Tibial nerve (tissue), 4 donors: Measurements from ENCODE around the gene ZC3H6. TPM values are rescaled to one million over a fixed set of nuclear protein-coding genes. Genes with fewer than 3 reads are reported as not detected.

Experiments used
- DNase-seq, 2 donors: peaks; one replicate each; pipeline ENCODE4 v3.0.0-alpha.2; 2019; ENCODE audit warnings: low spot score in 2 of 2
- H3K27ac ChIP-seq, 4 donors: fragments of 200-600 bp; sonication (generic) in 3 of 4; one replicate each; pipeline ENCODE4 v1.5.1; 2017 to 2019; ENCODE audit warnings: mild to moderate bottlenecking in 1 of 4
- H3K27me3 ChIP-seq, 2 donors: fragments of 200-600 bp; sonication (generic) in 1 of 2; one replicate each; pipeline versions ENCODE4 v1.5.1 to v1.6.0; 2017 to 2019
- H3K36me3 ChIP-seq, 3 donors: fragments of 200-600 bp; sonication (generic); one replicate each; pipeline ENCODE4 v1.5.1; 2018 to 2019
- H3K4me1 ChIP-seq, 4 donors: fragments of 200-600 bp; sonication (generic) in 3 of 4; one replicate each; pipeline ENCODE4 v1.5.1; 2017 to 2019
- H3K4me3 ChIP-seq, 4 donors: fragments of 200-600 bp; sonication (generic) in 3 of 4; one replicate each; pipeline ENCODE4 v1.5.1; 2017 to 2019; ENCODE audit warnings: mild to moderate bottlenecking in 1 of 4, moderate library complexity in 1 of 4
- H3K9me3 ChIP-seq, 4 donors: fragments of 200-600 bp; sonication (generic) in 3 of 4; one replicate each; pipeline ENCODE4 v1.5.1; 2017 to 2019
- EP300 ChIP-seq, 2 donors: sonication (generic); formaldehyde crosslinking; IDR thresholded peaks; one replicate each; pipeline ENCODE4 v1.6.1; 2017; ENCODE audit warnings: antibody characterized with exemption in 2 of 2, mild to moderate bottlenecking in 1 of 2
- POLR2A ChIP-seq, 2 donors: fragments of 450-650 bp; IDR thresholded peaks; one replicate each; pipeline ENCODE4 v1.6.1; 2017; ENCODE audit warnings: antibody characterized with exemption in 2 of 2, mild to moderate bottlenecking in 2 of 2, moderate library complexity in 2 of 2
- whole genome bisulfite sequencing, 2 donors: methylation state at CpG; one replicate each; pipeline ENCODE4 v1.1.5; 2018; 5-methylcytosine and 5-hydroxymethylcytosine counted together
- total RNA-seq, 4 donors: library from RNA; depleted of rRNA; stranded (reverse); fragments of >200 nt; gene quantifications; one replicate each; pipeline ENCODE4 v1.1.0, GENCODE V29; 2016
- TF ChIP-seq, protein P1 (sequence below), 5 experiments: fragments of 200-600 bp in 3 of 5; fragments of 450-650 bp in 2 of 5; sonication (generic) in 3 of 5; IDR thresholded peaks; one replicate each; pipeline ENCODE4 v1.5.1; 2016 to 2019; ENCODE audit warnings: antibody characterized with exemption in 5 of 5, mild to moderate bottlenecking in 3 of 5, moderate library complexity in 2 of 5

The ZC3H6 gene
- total RNA-seq, 4 donors from 2014 or later: 12.0 to 19.9 (median 15.3) TPM

DNA sequence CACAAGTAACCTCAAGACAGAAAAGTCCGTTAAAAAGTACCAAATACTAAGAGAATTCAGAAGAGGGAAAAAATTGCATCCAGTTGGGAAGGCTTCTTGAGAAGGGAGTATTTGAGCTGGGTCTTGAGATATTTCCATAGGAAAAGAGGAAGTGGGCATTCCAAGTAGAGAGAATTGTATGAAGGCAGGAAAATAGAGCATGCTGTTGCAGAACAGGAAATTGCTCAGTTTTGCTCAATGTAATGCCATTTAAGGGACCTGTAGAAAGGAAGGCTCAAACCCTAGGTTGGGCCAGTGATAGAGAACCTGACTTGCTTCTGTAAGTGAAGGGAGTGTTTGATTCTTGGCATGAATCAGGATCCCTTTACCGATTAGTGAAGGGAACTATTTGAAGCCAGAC lies 19.5 kb upstream of the ZC3H6 start:
- H3K4me3 ChIP-seq: no peak overlapping the region
- 81 to 86% methylated on average over 2 of the region's 2 CpGs for WGBS, 2 donors
- DNase-seq: no peak
- H3K27me3 ChIP-seq: no peaks in the 10 kb centered on the region
- H3K9me3 ChIP-seq: no peaks in the 10 kb centered on the region
- peaks cover 0 to 18% (median 2%) of the 10 kb centered on the region in 4 donors for H3K4me1 ChIP-seq
- TF ChIP-seq POLR2A (IDR thresholded peaks at IDR 0.05) (no peak), EP300 (IDR thresholded peaks at IDR 0.05) (no peak)
- TF ChIP-seq, protein P1, sequence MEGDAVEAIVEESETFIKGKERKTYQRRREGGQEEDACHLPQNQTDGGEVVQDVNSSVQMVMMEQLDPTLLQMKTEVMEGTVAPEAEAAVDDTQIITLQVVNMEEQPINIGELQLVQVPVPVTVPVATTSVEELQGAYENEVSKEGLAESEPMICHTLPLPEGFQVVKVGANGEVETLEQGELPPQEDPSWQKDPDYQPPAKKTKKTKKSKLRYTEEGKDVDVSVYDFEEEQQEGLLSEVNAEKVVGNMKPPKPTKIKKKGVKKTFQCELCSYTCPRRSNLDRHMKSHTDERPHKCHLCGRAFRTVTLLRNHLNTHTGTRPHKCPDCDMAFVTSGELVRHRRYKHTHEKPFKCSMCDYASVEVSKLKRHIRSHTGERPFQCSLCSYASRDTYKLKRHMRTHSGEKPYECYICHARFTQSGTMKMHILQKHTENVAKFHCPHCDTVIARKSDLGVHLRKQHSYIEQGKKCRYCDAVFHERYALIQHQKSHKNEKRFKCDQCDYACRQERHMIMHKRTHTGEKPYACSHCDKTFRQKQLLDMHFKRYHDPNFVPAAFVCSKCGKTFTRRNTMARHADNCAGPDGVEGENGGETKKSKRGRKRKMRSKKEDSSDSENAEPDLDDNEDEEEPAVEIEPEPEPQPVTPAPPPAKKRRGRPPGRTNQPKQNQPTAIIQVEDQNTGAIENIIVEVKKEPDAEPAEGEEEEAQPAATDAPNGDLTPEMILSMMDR (IDR thresholded peaks at IDR 0.05): no peak
- H3K36me3 ChIP-seq: no peaks in the 10 kb centered on the region
- no peak overlapping the region for H3K27ac ChIP-seq

DNA sequence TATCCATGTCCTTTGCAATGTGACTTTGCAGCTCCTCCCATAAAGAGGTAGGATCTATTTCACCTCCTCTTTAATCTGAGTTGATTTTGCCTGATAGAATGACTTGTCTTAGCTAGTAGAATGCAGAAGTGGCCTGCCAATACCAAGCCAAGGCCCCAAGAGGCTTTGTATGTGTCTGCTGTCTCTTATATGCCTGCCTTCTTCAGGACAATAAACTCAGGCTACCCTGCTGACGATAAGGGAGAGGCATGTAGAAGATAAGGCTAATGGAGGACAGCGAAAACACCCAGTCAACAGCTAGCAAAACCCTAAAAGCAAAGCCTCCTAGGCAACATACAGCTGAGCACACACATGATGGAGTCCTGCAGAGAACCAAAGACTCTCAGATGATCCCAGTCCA lies 18.7 kb upstream of the ZC3H6 start:
- WGBS, 2 donors: 74 to 90% methylated on average over 2 of the region's 2 CpGs
- TF ChIP-seq POLR2A (IDR thresholded peaks at IDR 0.05): no peak
- TF ChIP-seq EP300 (IDR thresholded peaks at IDR 0.05): no peak
- TF ChIP-seq, protein P1 (IDR thresholded peaks at IDR 0.05): no peak
- Histone ChIP-seq H3K36me3 (no peaks in the 10 kb centered on the region), H3K27ac (no peak overlapping the region), H3K4me3 (no peak overlapping the region), H3K4me1 (peaks cover 0 to 18% (median 2%) of the 10 kb centered on the region in 4 donors), H3K27me3 (no peaks in the 10 kb centered on the region), H3K9me3 (no peaks in the 10 kb centered on the region)
- DNase-seq: no peak

DNA sequence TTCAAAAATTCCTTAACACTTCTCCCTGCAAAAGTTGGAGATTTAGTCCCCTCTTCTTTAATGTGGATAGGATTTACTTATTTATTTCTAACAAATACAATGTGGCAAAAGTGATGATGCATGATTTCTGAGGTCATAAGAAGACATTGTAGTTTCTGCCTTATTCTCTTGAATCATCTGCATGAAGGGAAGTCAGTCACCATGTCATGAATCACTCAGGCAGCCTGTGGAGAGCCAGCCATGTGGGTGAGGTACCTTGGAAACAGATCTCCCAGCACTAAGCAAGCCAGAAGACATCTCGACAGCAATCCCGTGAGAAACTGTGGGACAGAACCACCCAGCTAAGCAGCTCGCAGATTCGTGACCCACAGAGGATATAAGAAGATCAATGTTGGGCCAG lies 17.8 kb upstream of the ZC3H6 start:
- H3K4me3 ChIP-seq: no peak overlapping the region
- DNase-seq: no peak
- no peaks in the 10 kb centered on the region for H3K27me3 ChIP-seq
- H3K9me3 ChIP-seq: peaks cover 0 to 1% (median 0%) of the 10 kb centered on the region in 4 donors
- no peaks in the 10 kb centered on the region for H3K36me3 ChIP-seq
- H3K27ac ChIP-seq: no peak overlapping the region
- 74 to 85% methylated on average over 4 of the region's 4 CpGs for WGBS, 2 donors
- TF ChIP-seq, protein P1 (IDR thresholded peaks at IDR 0.05): no peak
- TF ChIP-seq POLR2A (IDR thresholded peaks at IDR 0.05) (no peak), EP300 (IDR thresholded peaks at IDR 0.05) (no peak)
- H3K4me1 ChIP-seq: peaks cover 0 to 18% (median 2%) of the 10 kb centered on the region in 4 donors

DNA sequence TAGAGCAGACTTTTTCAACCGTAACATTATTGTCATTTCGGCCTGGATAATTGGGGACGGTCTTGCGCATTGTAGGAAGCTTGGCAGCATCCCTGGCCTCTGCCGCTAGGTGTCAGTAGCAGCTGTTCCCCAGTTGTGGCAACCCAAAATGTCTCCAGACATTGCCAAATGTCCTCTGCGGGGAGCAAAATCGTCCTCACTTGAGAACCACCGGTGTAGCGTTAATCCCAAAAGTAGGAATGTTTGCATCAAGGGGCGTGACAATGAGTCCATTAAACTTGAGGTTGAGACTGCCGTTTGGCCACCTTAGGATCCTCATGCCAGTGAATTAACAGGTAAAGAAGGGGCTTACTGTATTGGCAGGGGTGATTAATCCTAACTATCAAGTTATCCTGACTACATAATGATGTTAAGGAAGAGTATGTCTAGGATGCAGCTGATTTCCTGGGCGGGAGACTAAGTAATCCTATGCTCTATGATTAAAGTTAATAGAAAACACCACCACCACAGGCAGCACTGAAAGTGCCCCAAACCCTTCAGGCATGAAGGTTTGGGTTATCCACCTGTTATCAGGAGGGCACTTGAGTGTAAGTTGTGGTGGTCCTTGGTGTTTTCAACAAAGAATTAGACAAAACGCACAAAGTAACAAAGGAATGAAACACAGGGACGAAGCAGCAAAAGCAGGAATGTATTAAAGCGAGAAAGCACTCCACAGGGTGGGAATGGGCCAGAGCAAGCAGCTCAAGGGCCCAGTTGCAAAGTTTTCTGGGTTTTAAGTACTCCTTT lies 15.7 kb upstream of the ZC3H6 start:
- no peak overlapping the region for H3K4me3 ChIP-seq
- H3K36me3 ChIP-seq: no peaks in the 10 kb centered on the region
- DNase-seq: peak; percentile 64 to 89
- H3K27ac ChIP-seq: no peak overlapping the region
- H3K27me3 ChIP-seq: no peaks in the 10 kb centered on the region
- H3K9me3 ChIP-seq: peaks cover 0 to 9% (median 1%) of the 10 kb centered on the region in 4 donors
- 22 to 27% methylated on average over 13 to 15 of the region's 15 CpGs for WGBS, 2 donors
- TF ChIP-seq EP300 (IDR thresholded peaks at IDR 0.05) (peak in 1 of 2 donors; percentile 27), POLR2A (IDR thresholded peaks at IDR 0.05) (no peak)
- TF ChIP-seq, protein P1 (IDR thresholded peaks at IDR 0.05): peak; percentile 85 to 96 (median 90)
- peaks cover 0 to 11% (median 2%) of the 10 kb centered on the region in 4 donors for H3K4me1 ChIP-seq

DNA sequence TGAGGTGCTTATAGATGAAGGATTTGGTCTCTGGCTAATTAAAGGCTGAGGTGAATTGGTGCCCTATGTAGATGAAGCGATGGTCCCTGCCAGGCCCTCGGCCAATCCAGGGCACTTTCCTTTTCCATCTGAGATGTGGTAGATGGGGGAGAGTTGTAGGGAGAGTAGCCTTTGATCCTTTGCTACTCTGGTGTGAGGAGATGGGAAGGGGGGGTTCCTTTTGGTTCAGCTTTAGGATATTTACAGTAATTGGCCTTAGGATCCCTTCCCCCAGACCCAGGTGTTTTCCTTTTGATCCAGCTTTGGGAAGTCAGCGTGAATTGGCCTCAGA lies 15.1 kb upstream of the ZC3H6 start:
- no peak for DNase-seq
- WGBS, 2 donors: 85 to 97% methylated on average over 3 of the region's 3 CpGs
- H3K27ac ChIP-seq: no peak overlapping the region
- peaks cover 0 to 9% (median 1%) of the 10 kb centered on the region in 4 donors for H3K4me1 ChIP-seq
- H3K36me3 ChIP-seq: no peaks in the 10 kb centered on the region
- peaks cover 0 to 9% (median 1%) of the 10 kb centered on the region in 4 donors for H3K9me3 ChIP-seq
- TF ChIP-seq POLR2A (IDR thresholded peaks at IDR 0.05) (no peak), EP300 (IDR thresholded peaks at IDR 0.05) (no peak)
- TF ChIP-seq, protein P1 (IDR thresholded peaks at IDR 0.05): no peak
- no peaks in the 10 kb centered on the region for H3K27me3 ChIP-seq
- H3K4me3 ChIP-seq: no peak overlapping the region
